Measurements from ENCODE around the gene PRKCB.

The PRKCB gene

GRCh38 chr16:23863511-23864422 lies 28.0 kb downstream of the PRKCB start:
- DNase-seq (ENCODE audit: low read depth): no peak
- no peak overlapping the region for H3K4me3 ChIP-seq (replicated peaks; ENCODE audit: low read depth, low read length)
- no peak for TF ChIP-seq CTCF (IDR thresholded peaks at IDR 0.05; ENCODE audit: low read length, missing control alignments)

GRCh38 chr16:23865853-23866252 lies 30.1 kb downstream of the PRKCB start:
- H3K4me3 ChIP-seq (replicated peaks; ENCODE audit: low read depth, low read length): no peak overlapping the region
- no peak for TF ChIP-seq CTCF (IDR thresholded peaks at IDR 0.05; ENCODE audit: low read length, missing control alignments)
- no peak for DNase-seq (ENCODE audit: low read depth)

GRCh38 chr16:23866621-23867020 lies 30.8 kb downstream of the PRKCB start:
- H3K4me3 ChIP-seq (replicated peaks; ENCODE audit: low read depth, low read length): no peak overlapping the region
- no peak for DNase-seq (ENCODE audit: low read depth)
- TF ChIP-seq CTCF (IDR thresholded peaks at IDR 0.05; ENCODE audit: low read length, missing control alignments): no peak

GRCh38 chr16:23867566-23867965 lies 31.8 kb downstream of the PRKCB start:
- DNase-seq (ENCODE audit: low read depth): no peak
- no peak overlapping the region for H3K4me3 ChIP-seq (replicated peaks; ENCODE audit: low read depth, low read length)
- no peak for TF ChIP-seq CTCF (IDR thresholded peaks at IDR 0.05; ENCODE audit: low read length, missing control alignments)

- H3K4me3 ChIP-seq (replicated peaks; ENCODE audit: low read depth, low read length): no peak overlapping the region
- DNase-seq (ENCODE audit: low read depth): no peak
Measured at GRCh38 chr16:23868136-23868535, 32.4 kb downstream of the PRKCB start.

GRCh38 chr16:23869052-23869451 lies 33.3 kb downstream of the PRKCB start:
- no peak overlapping the region for H3K4me3 ChIP-seq (replicated peaks; ENCODE audit: low read depth, low read length)
- DNase-seq (ENCODE audit: low read depth): no peak
- TF ChIP-seq CTCF (IDR thresholded peaks at IDR 0.05; ENCODE audit: low read length, missing control alignments): no peak

More at GRCh38 chr16:23868136-23868535, 32.4 kb downstream of the PRKCB start:
- no peak for TF ChIP-seq CTCF (IDR thresholded peaks at IDR 0.05; ENCODE audit: low read length, missing control alignments)

- no peak for TF ChIP-seq CTCF (IDR thresholded peaks at IDR 0.05; ENCODE audit: low read length, missing control alignments)
- DNase-seq (ENCODE audit: low read depth): no peak
- no peak overlapping the region for H3K4me3 ChIP-seq (replicated peaks; ENCODE audit: low read depth, low read length)
Measured at GRCh38 chr16:23871924-23872323, 36.1 kb downstream of the PRKCB start.

All from fibroblast of pulmonary artery (primary cell).